Panc1 (cell line): Measurements from ENCODE around the gene ATP10A. TPM values are rescaled to one million over a fixed set of nuclear protein-coding genes. Genes with fewer than 3 reads are reported as not detected.

Experiments
- ATAC-seq: fragments of 200-7000 bp; cut with Tn5 transposase; 2 replicates; pipeline ENCODE4 v1.9.1; 2020; ENCODE audit warnings: mild to moderate bottlenecking, moderate library complexity
- BruUV-seq: library from RNA; stranded (reverse); fragments of 400-500 nt; replicated peaks from 2 replicates; lab custom pipeline; 2021; lab: Mats Ljungman, UMichigan
- CTCF ChIA-PET: fragments of 300-600 bp; sonication (Branson Sonifier 250); formaldehyde crosslinking; loops from one replicate; lab custom pipeline; 2022; ENCODE audit warnings: antibody characterized with exemption; lab: Charles Lee
- POLR2A ChIA-PET: fragments of 300-600 bp; sonication (Branson Sonifier 250); formaldehyde crosslinking; loops from one replicate; lab custom pipeline; 2022; ENCODE audit warnings: antibody characterized with exemption; lab: Charles Lee
- DNase-seq: peaks from one replicate; pipeline ENCODE4 v3.0.0-alpha.2; 2010; ENCODE audit warnings: low read depth, low spot score
- H3K27ac ChIP-seq: 2 replicates; pipeline ENCODE4 v1.5.1; 2011; ENCODE audit warnings: mild to moderate bottlenecking, low read length, inconsistent platforms
- H3K27me3 ChIP-seq: fragments of 200-500 bp; sonication (Bioruptor generic); 2 replicates; pipeline ENCODE4 v1.6.0; 2014; ENCODE audit warnings: low read length, inconsistent platforms; ENCODE audit not compliant: control insufficient read depth, insufficient read depth
- H3K36me3 ChIP-seq: fragments of 200-500 bp; sonication (Bioruptor generic); 2 replicates; pipeline ENCODE4 v1.5.1; 2014; ENCODE audit warnings: inconsistent platforms, mild to moderate bottlenecking, low read length, moderate library complexity; ENCODE audit not compliant: control insufficient read depth, insufficient read depth
- H3K4me1 ChIP-seq: 2 replicates; pipeline ENCODE4 v1.5.1; 2011; ENCODE audit warnings: inconsistent platforms, mild to moderate bottlenecking, low read length, moderate library complexity; ENCODE audit not compliant: control insufficient read depth, insufficient read depth
- H3K4me3 ChIP-seq, 2 experiments: 2 replicates each; pipeline ENCODE4 v1.5.1; 2011 to 2012; ENCODE audit warnings: low read depth in 2 of 2, low read length in 2 of 2, mild to moderate bottlenecking in 2 of 2, inconsistent platforms in 1 of 2, moderate library complexity in 1 of 2
- H3K9me3 ChIP-seq: fragments of 200-500 bp; sonication (Bioruptor generic); 2 replicates; pipeline ENCODE4 v1.5.1; 2014; ENCODE audit warnings: low read depth, mild to moderate bottlenecking, inconsistent platforms, low read length, moderate library complexity; ENCODE audit not compliant: control insufficient read depth, insufficient read depth
- CTCF ChIP-seq: fragments of 450-650 bp; IDR thresholded peaks from 2 replicates; pipeline ENCODE4 v1.5.1; 2017; ENCODE audit warnings: mild to moderate bottlenecking
- POLR2AphosphoS5 ChIP-seq: IDR thresholded peaks from 2 replicates; pipeline ENCODE4 v1.6.1; 2012; ENCODE audit warnings: mild to moderate bottlenecking, low read depth, low read length, moderate library complexity
- REST ChIP-seq, 2 experiments: IDR thresholded peaks; 2 replicates each; pipeline ENCODE4 v1.6.1; 2011 to 2012; ENCODE audit warnings: low read depth in 2 of 2, control low read depth in 1 of 2, low read length in 1 of 2, mild to moderate bottlenecking in 1 of 2, moderate library complexity in 1 of 2; ENCODE audit not compliant: insufficient read depth in 1 of 2
- SIN3A ChIP-seq: IDR thresholded peaks from 2 replicates; pipeline ENCODE4 v1.6.1; 2012; ENCODE audit warnings: low read depth, mild to moderate bottlenecking, low read length, moderate library complexity, borderline replicate concordance; ENCODE audit not compliant: insufficient read depth
- TCF7L2 ChIP-seq: IDR thresholded peaks from 2 replicates; pipeline ENCODE4 v1.6.1; 2011; ENCODE audit warnings: mild to moderate bottlenecking, low read depth, low read length, inconsistent platforms
- in situ Hi-C: cut with HindIII; loops from 2 replicates; pipeline ENCODE4 v1.10.0; 2016; ENCODE audit warnings: low sequenced_read_pairs, low pct_unique_long_range_greater_than_20kb
- intact Hi-C: fragments of 100-400 bp; cut with micrococcal nuclease; formaldehyde crosslinking; loops from one replicate; pipeline ENCODE4 v1.10.0; 2022; ENCODE audit not compliant: unreplicated experiment
- total RNA-seq: library from RNA; stranded (reverse); gene quantifications from one replicate; pipeline ENCODE4 v1.2.1, GENCODE V29; 2021; ENCODE audit not compliant: unreplicated experiment

Gene ATP10A
- total RNA-seq, 1 experiment from 2014 or later = 0.31 TPM

GRCh38 chr15:25780479-25781255 is 82.5 kb downstream of the ATP10A start:
- in situ Hi-C loops = no loop called here
- Histone ChIP-seq H3K4me1 (no peaks in the 10 kb centered on the region), H3K9me3 (no peaks in the 10 kb centered on the region), H3K4me3 (no peak overlapping the region), H3K27ac (no peak overlapping the region), H3K27me3 (no peaks in the 10 kb centered on the region), H3K36me3 (no peaks in the 10 kb centered on the region)
- no peak for DNase-seq
- intact Hi-C loops = no loop called here
- no peak for ATAC-seq
- TF ChIP-seq CTCF (no peak), SIN3A (no peak), TCF7L2 (no peak), REST (IDR thresholded peaks at IDR 0.05; ENCODE audit: insufficient read depth in 1 of 2, low read depth in 2 of 2, low read length in 1 of 2) (no peak), POLR2AphosphoS5 (no peak)
- CTCF ChIA-PET = no interaction called here
- no TSS peak for BruUV-seq
- POLR2A ChIA-PET = interaction anchor here (0.7 kb wide), 1 partner anchor 61 kb away, joined by 6 read pairs; no protein-coding TSS in a partner anchor

- CTCF ChIA-PET = no interaction called here
- TF ChIP-seq TCF7L2 (no peak), POLR2AphosphoS5 (no peak), CTCF (no peak), REST (IDR thresholded peaks at IDR 0.05; ENCODE audit: insufficient read depth in 1 of 2, low read depth in 2 of 2, low read length in 1 of 2) (no peak), SIN3A (no peak)
- H3K27ac ChIP-seq = no peak overlapping the region
- no peaks in the 10 kb centered on the region for H3K27me3 ChIP-seq
- no peak for DNase-seq
- no TSS peak for BruUV-seq
- no peaks in the 10 kb centered on the region for H3K36me3 ChIP-seq
- intact Hi-C loops (loop anchor here (10.0 kb wide), 1 partner anchor 63 kb away; no protein-coding TSS in a partner anchor), in situ Hi-C loops (no loop called here)
- POLR2A ChIA-PET = no interaction called here
- no peak for ATAC-seq
- no peaks in the 10 kb centered on the region for H3K9me3 ChIP-seq
- H3K4me1 ChIP-seq = no peaks in the 10 kb centered on the region
- H3K4me3 ChIP-seq = no peak overlapping the region
These were observed 85.0 kb downstream of the ATP10A start for GRCh38 chr15:25778161-25778560.
